ENCODE data around the gene DAGLB. TPM values are rescaled to one million over a fixed set of nuclear protein-coding genes. Genes with fewer than 3 reads are reported as not detected.
"Not testable (repeated sequence)": the region's sequence is repeated elsewhere in the genome, so short reads cannot be mapped to it uniquely, and the experiment has no call there.

DAGLB gene
- polyA plus RNA-seq, 1 donor, result 12.0 TPM

- not testable (repeated sequence) for DNase-seq (ENCODE audit: low read depth)
Observed at GRCh38 chr7:6397759-6398495, 49.8 kb downstream of the DAGLB start.

- no peak for DNase-seq (ENCODE audit: low read depth)
Observed at GRCh38 chr7:6395898-6396595, 51.7 kb downstream of the DAGLB start.

- no peak for DNase-seq (ENCODE audit: low read depth)
Observed at GRCh38 chr7:6394114-6394513, 53.6 kb downstream of the DAGLB start.

- no peak for DNase-seq (ENCODE audit: low read depth)
Observed at GRCh38 chr7:6393667-6394056, 54.1 kb downstream of the DAGLB start.

GRCh38 chr7:6392712-6393666, 54.8 kb downstream of the DAGLB start:
- no peak for DNase-seq (ENCODE audit: low read depth)

- DNase-seq (ENCODE audit: low read depth), result no peak
Observed at GRCh38 chr7:6389728-6390127, 58.0 kb downstream of the DAGLB start.

- no peak for DNase-seq (ENCODE audit: low read depth)
Observed at GRCh38 chr7:6387734-6388294, 59.9 kb downstream of the DAGLB start.

- no peak for DNase-seq (ENCODE audit: low read depth)
Observed at GRCh38 chr7:6386779-6387178, 61.0 kb downstream of the DAGLB start.

GRCh38 chr7:6385909-6386560, 61.7 kb downstream of the DAGLB start:
- no peak for DNase-seq (ENCODE audit: low read depth)

GRCh38 chr7:6385110-6385781, 62.5 kb downstream of the DAGLB start:
- peak; percentile 88 for DNase-seq (ENCODE audit: low read depth)

- DNase-seq (ENCODE audit: low read depth), result no peak
Observed at GRCh38 chr7:6384327-6384726, 63.4 kb downstream of the DAGLB start.

- no peak for DNase-seq (ENCODE audit: low read depth)
Observed at GRCh38 chr7:6382817-6383216, 64.9 kb downstream of the DAGLB start.

GRCh38 chr7:6381846-6382245, 65.9 kb downstream of the DAGLB start:
- DNase-seq (ENCODE audit: low read depth), result not testable (repeated sequence)

- no peak for DNase-seq (ENCODE audit: low read depth)
Observed at GRCh38 chr7:6380310-6381095, 67.3 kb downstream of the DAGLB start.

- DNase-seq (ENCODE audit: low read depth), result no peak
Observed at GRCh38 chr7:6379886-6380285, 67.9 kb downstream of the DAGLB start.

- DNase-seq (ENCODE audit: low read depth), result not testable (repeated sequence)
Observed at GRCh38 chr7:6378556-6378955, 69.2 kb downstream of the DAGLB start.

GRCh38 chr7:6376820-6377219, 70.9 kb downstream of the DAGLB start:
- no peak for DNase-seq (ENCODE audit: low read depth)

GRCh38 chr7:6375348-6376101, 72.2 kb downstream of the DAGLB start:
- DNase-seq (ENCODE audit: low read depth), result no peak

- DNase-seq (ENCODE audit: low read depth), result no peak
Observed at GRCh38 chr7:6367701-6368211, 80.0 kb downstream of the DAGLB start.

Data from forelimb muscle (tissue), 1 donor.